ENCODE measurements around the gene RBMS1. TPM values are rescaled to one million over a fixed set of nuclear protein-coding genes. Genes with fewer than 3 reads are reported as not detected.
A peak's percentile ranks its signal among the peaks of the same experiment; 100 is the strongest.

RBMS1 gene
- polyA plus RNA-seq (2012; ENCODE audit: insufficient read depth, insufficient read length): 19.7 TPM

- DNase-seq (ENCODE audit: low read depth, low spot score): peak; percentile 37
- peak within 1 kb of the TSS; percentile 63 for H3K4me3 ChIP-seq (ENCODE audit: low read length)
Observed at GRCh38 chr2:160493227-160494028, at the start of gene RBMS1. Gene RBMS1, minus strand, starts transcription at chr2:160493807. Its CDS starts 444 bp downstream, at chr2:160493363.

- H3K4me3 ChIP-seq (ENCODE audit: low read length): no peak overlapping the region
- DNase-seq (ENCODE audit: low read depth, low spot score): no peak
Observed at GRCh38 chr2:160541745-160542144, 48.1 kb upstream of the RBMS1 start.

- H3K4me3 ChIP-seq (ENCODE audit: low read length): no peak overlapping the region
- DNase-seq (ENCODE audit: low read depth, low spot score): no peak
Observed at GRCh38 chr2:160538559-160539355, 45.1 kb upstream of the RBMS1 start.

GRCh38 chr2:160538115-160538514, 44.5 kb upstream of the RBMS1 start:
- no peak overlapping the region for H3K4me3 ChIP-seq (ENCODE audit: low read length)
- no peak for DNase-seq (ENCODE audit: low read depth, low spot score)

GRCh38 chr2:160534996-160535395, 41.4 kb upstream of the RBMS1 start:
- no peak for DNase-seq (ENCODE audit: low read depth, low spot score)
- no peak overlapping the region for H3K4me3 ChIP-seq (ENCODE audit: low read length)

GRCh38 chr2:160534249-160534648, 40.6 kb upstream of the RBMS1 start:
- H3K4me3 ChIP-seq (ENCODE audit: low read length): no peak overlapping the region
- no peak for DNase-seq (ENCODE audit: low read depth, low spot score)

- no peak for DNase-seq (ENCODE audit: low read depth, low spot score)
- no peak overlapping the region for H3K4me3 ChIP-seq (ENCODE audit: low read length)
Observed at GRCh38 chr2:160533482-160533881, 39.9 kb upstream of the RBMS1 start.

GRCh38 chr2:160532388-160532787, 38.8 kb upstream of the RBMS1 start:
- H3K4me3 ChIP-seq (ENCODE audit: low read length): no peak overlapping the region
- no peak for DNase-seq (ENCODE audit: low read depth, low spot score)

GRCh38 chr2:160522951-160523710, 29.5 kb upstream of the RBMS1 start:
- no peak overlapping the region for H3K4me3 ChIP-seq (ENCODE audit: low read length)

GRCh38 chr2:160517731-160518130, 24.1 kb upstream of the RBMS1 start:
- no peak for DNase-seq (ENCODE audit: low read depth, low spot score)
- no peak overlapping the region for H3K4me3 ChIP-seq (ENCODE audit: low read length)

More at GRCh38 chr2:160522951-160523710, 29.5 kb upstream of the RBMS1 start:
- DNase-seq (ENCODE audit: low read depth, low spot score): no peak

GRCh38 chr2:160516547-160517365, 23.1 kb upstream of the RBMS1 start:
- DNase-seq (ENCODE audit: low read depth, low spot score): no peak

GRCh38 chr2:160515120-160515519, 21.5 kb upstream of the RBMS1 start:
- no peak for DNase-seq (ENCODE audit: low read depth, low spot score)
- H3K4me3 ChIP-seq (ENCODE audit: low read length): no peak overlapping the region

More at GRCh38 chr2:160516547-160517365, 23.1 kb upstream of the RBMS1 start:
- no peak overlapping the region for H3K4me3 ChIP-seq (ENCODE audit: low read length)

GRCh38 chr2:160513120-160513519, 19.5 kb upstream of the RBMS1 start:
- no peak overlapping the region for H3K4me3 ChIP-seq (ENCODE audit: low read length)
- DNase-seq (ENCODE audit: low read depth, low spot score): no peak

- DNase-seq (ENCODE audit: low read depth, low spot score): no peak
- no peak overlapping the region for H3K4me3 ChIP-seq (ENCODE audit: low read length)
Observed at GRCh38 chr2:160512491-160512890, 18.9 kb upstream of the RBMS1 start.

- H3K4me3 ChIP-seq (ENCODE audit: low read length): no peak overlapping the region
- no peak for DNase-seq (ENCODE audit: low read depth, low spot score)
Observed at GRCh38 chr2:160510617-160511016, 17.0 kb upstream of the RBMS1 start.

GRCh38 chr2:160509016-160509415, 15.4 kb upstream of the RBMS1 start:
- no peak for DNase-seq (ENCODE audit: low read depth, low spot score)
- no peak overlapping the region for H3K4me3 ChIP-seq (ENCODE audit: low read length)

GRCh38 chr2:160507464-160507863, 13.9 kb upstream of the RBMS1 start:
- no peak for DNase-seq (ENCODE audit: low read depth, low spot score)
- H3K4me3 ChIP-seq (ENCODE audit: low read length): no peak overlapping the region

GRCh38 chr2:160507046-160507407, 13.4 kb upstream of the RBMS1 start:
- no peak overlapping the region for H3K4me3 ChIP-seq (ENCODE audit: low read length)
- no peak for DNase-seq (ENCODE audit: low read depth, low spot score)
